Ovary (tissue), 9 donors: ENCODE results near the gene MOSMO. TPM values are rescaled to one million over a fixed set of nuclear protein-coding genes. Genes with fewer than 3 reads are reported as not detected.

Experiments
- DNase-seq, 5 donors: peaks; one replicate each; pipeline ENCODE4 v3.0.0-alpha.2; 2019 to 2020
- H3K27ac ChIP-seq, 2 donors: fragments of 200-600 bp; one replicate each; pipeline versions ENCODE4 v1.5.1 to v1.8.0; 2019 to 2022
- H3K27me3 ChIP-seq: fragments of 200-600 bp; one replicate; pipeline ENCODE4 v1.8.0; 2022
- H3K36me3 ChIP-seq: fragments of 200-600 bp; sonication (generic); one replicate; pipeline ENCODE4 v1.5.1; 2019
- H3K4me1 ChIP-seq: one replicate; pipeline ENCODE4 v1.8.1; 2013; ENCODE audit warnings: mild to moderate bottlenecking, moderate library complexity; ENCODE audit not compliant: insufficient read depth
- H3K4me3 ChIP-seq: fragments of 200-600 bp; sonication (generic); one replicate; pipeline ENCODE4 v1.5.1; 2017
- H3K9me3 ChIP-seq, 2 donors: fragments of 200-600 bp in 1 of 2; sonication (generic) in 1 of 2; one replicate each; pipeline versions ENCODE4 v1.5.1 to v1.8.1; 2013 to 2019; ENCODE audit warnings: mild to moderate bottlenecking in 1 of 2, moderate library complexity in 1 of 2
- CTCF ChIP-seq, 3 donors: fragments of 450-650 bp in 2 of 3; fragments of 200-600 bp in 1 of 3; IDR thresholded peaks; one replicate each; pipeline versions ENCODE4 v1.5.1 to v1.8.0; 2016 to 2022; ENCODE audit warnings: antibody characterized with exemption in 3 of 3, mild to moderate bottlenecking in 1 of 3
- EP300 ChIP-seq: sonication (generic); formaldehyde crosslinking; IDR thresholded peaks from one replicate; pipeline ENCODE4 v1.6.1; 2017; ENCODE audit warnings: antibody characterized with exemption
- POLR2A ChIP-seq: fragments of 450-650 bp; IDR thresholded peaks from one replicate; pipeline ENCODE4 v1.6.1; 2017; ENCODE audit warnings: antibody characterized with exemption, mild to moderate bottlenecking, moderate library complexity
- WGBS, 3 donors: extraction: QIAGEN DNeasy Blood & Tissue Kit in 1 of 3; methylation state at CpG; one replicate each; pipeline versions ENCODE4 v1.1.5 to v1.1.7; 2013 to 2017; 5-methylcytosine and 5-hydroxymethylcytosine counted together
- intact Hi-C, 4 donors: fragments of 100-400 bp; cut with DNase I; formaldehyde crosslinking; loops; one replicate each; pipeline versions ENCODE4 v1.11.0 to v1.15.1; 2022 to 2023
- polyA plus RNA-seq, 2 donors: library from polyadenylated mRNA; stranded (reverse); fragments of 200-250 nt in 1 of 2; fragments of 350-450 nt in 1 of 2; fragmentation: Illumina TruSeq in 1 of 2; extraction: RNeasy Lipid Tissue Mini Kit (QIAGEN cat#74804) in 1 of 2; gene quantifications; one replicate each; pipeline ENCODE4 v1.2.3, GENCODE V29; 2013 to 2014
- total RNA-seq, 7 donors: library from RNA; depleted of rRNA in 2 of 7; stranded (reverse); fragments of >200 nt in 2 of 7; fragmentation: NEBNext Ultra II Directional in 3 of 7; extraction: Animal tissue kit (Norgen Biotek cat#: 25700) in 3 of 7; gene quantifications; one replicate each; pipeline versions ENCODE4 v1.1.0 to v1.2.4, GENCODE V29; 2016 to 2023
- donor health status: DM: no; HTN: no; CAD: no; lungs with moderate emphysema.
- donor health status: DM: no; HTN: no; CAD: no.
- donor health status: Bipolar disorder and iron deficiency.
- donor health status: DM: yes; HTN: yes; CAD: no.
- donor health status: DM: no; HTN: no; CAD: no.
- donor health status: DM: yes; HTN: yes; CAD: no.

The MOSMO gene
- total and polyA plus RNA-seq, 9 donors: 11.6 to 33.3 (median 18.2) TPM

GRCh38 chr16:22053921-22054341, 46.0 kb downstream of the MOSMO start:
- H3K4me3 ChIP-seq: no peak overlapping the region
- 96 to 97% (median 96%) methylated on average over 4 of the region's 4 CpGs for WGBS, 3 donors
- H3K36me3 ChIP-seq: no peaks in the 10 kb centered on the region
- no peak for TF ChIP-seq CTCF (IDR thresholded peaks at IDR 0.05)
- no peak for TF ChIP-seq POLR2A
- no peak for TF ChIP-seq EP300
- DNase-seq: no peak
- H3K27me3 ChIP-seq: no peaks in the 10 kb centered on the region
- H3K27ac ChIP-seq: no peak overlapping the region
- intact Hi-C loops: no loop called here
- no peaks in the 10 kb centered on the region for H3K9me3 ChIP-seq
- no peaks in the 10 kb centered on the region for H3K4me1 ChIP-seq

- 83 to 84% (median 84%) methylated on average over 5 of the region's 5 CpGs for WGBS, 3 donors
- no peak for DNase-seq
- Histone ChIP-seq H3K27me3 (no peaks in the 10 kb centered on the region), H3K4me1 (no peaks in the 10 kb centered on the region), H3K4me3 (no peak overlapping the region), H3K9me3 (no peaks in the 10 kb centered on the region), H3K27ac (no peak overlapping the region), H3K36me3 (no peaks in the 10 kb centered on the region)
- intact Hi-C loops: no loop called here
- TF ChIP-seq CTCF (IDR thresholded peaks at IDR 0.05) (no peak), POLR2A (no peak), EP300 (no peak)
Measured at GRCh38 chr16:22054847-22055590, 47.1 kb downstream of the MOSMO start.

- TF ChIP-seq POLR2A: no peak
- no peak for TF ChIP-seq EP300
- no peak for TF ChIP-seq CTCF (IDR thresholded peaks at IDR 0.05)
- H3K27ac ChIP-seq: no peak overlapping the region
- no peak for DNase-seq
- H3K36me3 ChIP-seq: no peaks in the 10 kb centered on the region
- 76 to 84% (median 82%) methylated on average over 5 of the region's 5 CpGs for WGBS, 3 donors
- H3K9me3 ChIP-seq: no peaks in the 10 kb centered on the region
- H3K4me3 ChIP-seq: no peak overlapping the region
- H3K4me1 ChIP-seq: no peaks in the 10 kb centered on the region
- intact Hi-C loops: no loop called here
- H3K27me3 ChIP-seq: no peaks in the 10 kb centered on the region
Measured at GRCh38 chr16:22055881-22056280, 48.0 kb downstream of the MOSMO start.

- no peak for DNase-seq
- H3K9me3 ChIP-seq: no peaks in the 10 kb centered on the region
- H3K4me3 ChIP-seq: no peak overlapping the region
- TF ChIP-seq EP300: no peak
- no peak for TF ChIP-seq CTCF (IDR thresholded peaks at IDR 0.05)
- no peak for TF ChIP-seq POLR2A
- WGBS, 3 donors: 65 to 77% (median 74%) methylated on average over 1 of the region's 1 CpG
- intact Hi-C loops: no loop called here
- no peaks in the 10 kb centered on the region for H3K27me3 ChIP-seq
- H3K36me3 ChIP-seq: no peaks in the 10 kb centered on the region
- H3K4me1 ChIP-seq: peaks cover 2% of the 10 kb centered on the region
- no peak overlapping the region for H3K27ac ChIP-seq
Measured at GRCh38 chr16:22063888-22064467, 56.1 kb downstream of the MOSMO start.
